Neural progenitor cell (in vitro differentiated cells): ENCODE measurements around the gene TBC1D3B.
"Not testable (repeated sequence)": the region's sequence is repeated elsewhere in the genome, so short reads cannot be mapped to it uniquely, and the experiment has no call there.

Experiments used
- EZH2 ChIP-seq: fragments of 200-600 bp; sonication (generic); IDR thresholded peaks from 2 replicates; pipeline ENCODE4 v1.6.1; 2017; ENCODE audit warnings: antibody characterized with exemption, mild to moderate bottlenecking, moderate library complexity
- TF ChIP-seq, protein P1 (sequence below): fragments of 200-600 bp; sonication (generic); IDR thresholded peaks from 2 replicates; pipeline ENCODE4 v1.5.1; 2017; ENCODE audit warnings: antibody characterized with exemption, mild to moderate bottlenecking

DNA sequence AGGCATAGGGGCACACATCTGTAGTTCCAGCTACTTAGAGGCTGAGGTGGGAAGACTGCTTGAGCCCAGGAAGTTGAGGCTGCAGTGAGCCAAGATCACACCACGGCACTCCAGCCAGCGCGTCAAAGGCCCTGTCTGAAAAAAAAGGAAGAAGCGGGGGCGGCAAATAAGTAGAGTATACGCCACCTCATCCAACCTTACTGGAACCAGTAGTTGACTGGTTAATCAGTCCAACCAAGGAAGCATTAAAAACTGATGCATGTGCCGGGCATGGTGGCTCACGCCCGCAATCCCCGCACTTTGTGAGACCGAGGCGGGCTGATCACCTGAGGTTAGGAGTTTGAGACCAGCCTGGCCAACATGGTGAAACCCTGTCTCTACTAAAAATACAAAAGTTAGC is 46.5 kb upstream of the TBC1D3B start:
- TF ChIP-seq, protein P1, sequence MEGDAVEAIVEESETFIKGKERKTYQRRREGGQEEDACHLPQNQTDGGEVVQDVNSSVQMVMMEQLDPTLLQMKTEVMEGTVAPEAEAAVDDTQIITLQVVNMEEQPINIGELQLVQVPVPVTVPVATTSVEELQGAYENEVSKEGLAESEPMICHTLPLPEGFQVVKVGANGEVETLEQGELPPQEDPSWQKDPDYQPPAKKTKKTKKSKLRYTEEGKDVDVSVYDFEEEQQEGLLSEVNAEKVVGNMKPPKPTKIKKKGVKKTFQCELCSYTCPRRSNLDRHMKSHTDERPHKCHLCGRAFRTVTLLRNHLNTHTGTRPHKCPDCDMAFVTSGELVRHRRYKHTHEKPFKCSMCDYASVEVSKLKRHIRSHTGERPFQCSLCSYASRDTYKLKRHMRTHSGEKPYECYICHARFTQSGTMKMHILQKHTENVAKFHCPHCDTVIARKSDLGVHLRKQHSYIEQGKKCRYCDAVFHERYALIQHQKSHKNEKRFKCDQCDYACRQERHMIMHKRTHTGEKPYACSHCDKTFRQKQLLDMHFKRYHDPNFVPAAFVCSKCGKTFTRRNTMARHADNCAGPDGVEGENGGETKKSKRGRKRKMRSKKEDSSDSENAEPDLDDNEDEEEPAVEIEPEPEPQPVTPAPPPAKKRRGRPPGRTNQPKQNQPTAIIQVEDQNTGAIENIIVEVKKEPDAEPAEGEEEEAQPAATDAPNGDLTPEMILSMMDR = not testable (repeated sequence)
- not testable (repeated sequence) for TF ChIP-seq EZH2
